ENCODE measurements around the gene SLC22A4. TPM values are rescaled to one million over a fixed set of nuclear protein-coding genes. Genes with fewer than 3 reads are reported as not detected.

Gene SLC22A4
- total RNA-seq, 1 donor from 2014 or later: 3.7 TPM

DNA sequence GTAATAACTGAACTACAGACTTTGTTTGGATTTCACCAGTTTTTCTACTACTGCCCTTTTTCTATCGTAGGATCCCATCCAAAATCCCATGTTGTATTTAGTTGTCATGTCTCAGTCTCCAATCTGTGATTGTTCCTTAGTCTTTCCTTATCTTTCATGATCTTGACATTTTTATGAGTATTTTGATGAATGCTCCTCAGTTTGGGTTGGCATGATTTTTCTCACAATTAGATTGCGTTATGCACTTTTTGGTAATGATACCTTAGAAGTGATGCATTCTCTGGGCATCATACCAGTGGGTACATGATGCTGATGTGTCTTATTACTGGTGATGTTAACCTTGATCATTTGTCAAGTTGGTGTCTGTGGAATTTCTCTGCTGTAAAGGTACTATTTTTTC lies 5.7 kb downstream of the SLC22A4 start:
- DNase-seq (ENCODE audit: low read depth in 2 of 2): no peak

DNA sequence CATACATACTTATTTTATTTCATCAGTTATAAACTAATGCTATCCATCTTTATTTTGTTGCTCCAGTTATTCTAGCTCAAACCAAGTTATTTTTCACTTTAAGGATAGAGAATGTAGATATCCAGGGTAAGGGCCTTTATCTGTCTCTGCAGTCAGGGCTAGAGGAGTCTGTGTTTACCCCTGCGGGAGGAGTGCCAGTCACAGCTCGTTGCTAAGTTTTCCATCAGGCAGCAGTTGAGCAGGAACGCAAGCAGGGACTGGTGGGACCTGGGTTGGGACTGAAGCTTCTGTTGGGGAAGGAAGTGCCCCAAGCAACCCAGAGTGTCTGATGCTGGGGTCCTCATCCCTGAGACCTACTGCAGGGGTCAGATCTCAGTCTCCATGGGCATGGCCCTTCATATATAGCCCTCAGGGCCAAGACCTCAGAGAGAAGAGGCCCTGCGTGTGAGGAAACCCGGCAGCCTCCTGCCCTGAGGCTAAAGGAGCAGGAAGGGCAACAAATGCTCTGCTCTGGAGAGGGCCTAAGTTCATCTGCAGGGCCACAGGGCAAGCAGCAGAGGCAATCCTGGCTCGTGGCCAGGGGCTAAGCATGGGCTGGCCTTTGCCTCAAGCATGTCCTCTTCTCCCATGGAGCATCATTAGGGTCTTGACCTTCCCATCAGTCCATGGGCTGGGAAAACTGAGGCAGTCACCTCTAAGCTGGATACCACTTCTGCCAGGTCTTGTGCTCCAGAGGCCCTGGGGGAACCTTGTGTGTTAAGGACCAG lies 6.6 kb downstream of the SLC22A4 start:
- DNase-seq (ENCODE audit: low read depth in 2 of 2): no peak

DNA sequence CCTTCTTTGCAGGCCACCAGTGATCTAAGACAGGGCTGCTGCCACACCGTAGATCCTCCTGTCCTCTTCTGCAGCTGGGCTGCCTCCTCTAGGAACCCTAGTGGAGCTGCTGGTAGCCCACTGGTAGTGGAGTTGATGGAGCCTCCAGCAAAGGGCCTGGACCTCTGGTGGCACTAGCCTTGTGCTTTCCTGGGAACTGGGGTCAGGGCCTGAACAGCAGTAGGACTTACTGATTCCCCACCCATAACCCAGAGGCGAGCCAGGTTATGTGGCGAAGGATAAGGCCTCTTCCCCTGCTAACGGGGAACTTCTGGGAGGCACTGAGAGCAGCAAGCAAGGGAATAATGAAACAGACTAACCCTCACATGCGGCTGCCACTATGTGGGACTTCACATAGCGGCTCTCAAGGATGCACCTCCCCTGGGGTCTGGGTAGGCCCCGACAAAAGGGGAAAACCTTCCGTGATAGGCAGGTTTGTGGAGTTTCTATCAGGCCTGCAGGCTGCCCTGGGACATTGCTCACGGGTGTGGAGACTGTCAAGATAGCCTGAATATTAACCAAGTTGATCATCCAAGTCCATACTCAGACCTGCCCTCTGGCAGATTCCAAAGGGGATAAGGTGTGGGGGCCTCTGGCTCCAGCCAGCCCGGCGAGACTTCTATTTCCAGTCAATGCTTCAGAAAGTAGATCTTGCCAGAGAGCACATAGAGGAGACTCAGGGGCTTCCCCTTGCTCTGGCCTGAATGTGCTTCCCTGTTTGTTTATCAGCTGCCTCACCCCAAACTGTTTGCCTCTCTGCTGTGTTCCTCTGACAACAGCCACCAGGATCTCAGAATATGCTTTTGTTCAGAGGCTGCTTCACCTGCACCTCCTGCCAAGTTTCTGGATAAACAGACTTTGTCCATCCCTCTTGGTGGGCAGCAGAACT lies 7.4 kb downstream of the SLC22A4 start:
- DNase-seq (ENCODE audit: low read depth in 2 of 2): no peak

DNA sequence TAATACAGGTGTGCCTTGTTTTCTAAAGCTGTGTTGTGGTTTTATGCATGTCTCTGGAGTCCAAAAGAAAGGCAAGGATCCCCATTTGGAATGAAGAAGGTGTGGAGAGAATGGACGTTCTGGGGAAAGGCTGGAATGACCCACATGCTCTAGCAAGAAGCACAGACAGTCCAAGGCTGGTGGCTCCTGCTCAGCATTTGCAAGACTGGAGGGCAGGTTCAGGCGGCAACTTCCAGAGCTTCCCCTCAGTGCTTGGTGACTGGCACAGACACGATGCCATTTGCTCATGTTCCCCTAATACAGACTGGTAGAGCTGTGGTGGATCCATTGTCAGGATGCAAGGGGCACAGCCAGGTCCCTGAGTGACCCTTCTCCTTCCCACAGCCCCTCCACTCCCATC lies 8.2 kb downstream of the SLC22A4 start:
- DNase-seq (ENCODE audit: low read depth in 2 of 2): no peak

DNA sequence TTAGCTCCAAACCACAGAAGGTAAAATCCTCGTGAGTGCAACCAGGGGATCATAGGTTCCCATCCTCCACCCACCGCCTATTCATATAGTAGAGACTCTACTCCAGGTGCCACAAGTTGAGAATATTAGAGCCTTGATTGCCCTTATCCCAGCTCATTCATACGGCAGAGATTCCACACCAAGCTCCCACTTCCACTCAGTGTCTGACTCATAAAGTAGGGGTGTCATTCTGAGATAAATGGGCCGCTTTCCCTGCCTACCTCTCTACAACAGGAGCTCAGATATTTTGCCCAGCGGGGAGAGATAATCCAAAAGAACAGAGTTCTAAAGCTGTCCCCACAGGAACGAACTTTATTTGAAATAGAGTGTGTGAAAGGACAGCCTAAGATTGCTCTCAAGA lies 9.4 kb downstream of the SLC22A4 start:
- DNase-seq (ENCODE audit: low read depth in 2 of 2): no peak

DNA sequence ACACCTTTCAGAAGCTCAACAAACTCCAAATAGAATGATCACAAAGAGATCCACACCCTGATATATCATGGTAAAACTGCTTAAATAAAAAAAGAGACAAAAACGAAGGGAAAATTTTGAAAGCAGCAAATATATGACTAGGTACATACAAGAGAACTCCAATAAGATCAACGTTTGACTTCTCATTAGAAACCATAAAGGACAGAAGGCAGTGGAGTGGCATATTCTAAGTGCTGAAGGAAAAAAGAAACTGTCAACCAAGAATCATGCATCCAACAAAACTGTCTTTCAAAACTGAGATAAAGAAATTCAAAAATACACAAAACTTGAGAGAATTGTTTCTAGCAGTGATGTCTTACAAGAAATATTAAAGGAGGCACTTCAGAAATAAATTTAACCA lies 11.2 kb downstream of the SLC22A4 start:
- DNase-seq (ENCODE audit: low read depth in 2 of 2): no peak

DNA sequence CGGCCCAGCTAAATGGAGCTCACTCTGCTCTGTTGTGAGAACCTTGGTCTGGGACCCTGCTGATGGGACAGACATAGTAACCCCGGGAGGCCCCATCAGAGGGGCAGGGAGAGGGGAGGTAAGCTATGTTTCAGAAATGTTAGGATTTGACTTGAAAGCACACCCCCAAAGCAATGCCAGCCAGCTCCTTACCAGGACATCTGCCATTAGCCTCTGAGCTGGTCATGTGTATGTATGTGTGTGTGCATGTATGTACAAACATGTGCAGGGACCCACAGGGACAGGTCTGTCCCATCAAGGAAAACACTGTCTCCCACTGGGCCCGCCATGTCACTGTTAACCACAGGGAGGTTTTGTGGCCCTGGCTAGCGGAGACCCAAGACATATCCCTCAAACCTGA lies 14.5 kb downstream of the SLC22A4 start:
- no peak for DNase-seq (ENCODE audit: low read depth in 2 of 2)

DNA sequence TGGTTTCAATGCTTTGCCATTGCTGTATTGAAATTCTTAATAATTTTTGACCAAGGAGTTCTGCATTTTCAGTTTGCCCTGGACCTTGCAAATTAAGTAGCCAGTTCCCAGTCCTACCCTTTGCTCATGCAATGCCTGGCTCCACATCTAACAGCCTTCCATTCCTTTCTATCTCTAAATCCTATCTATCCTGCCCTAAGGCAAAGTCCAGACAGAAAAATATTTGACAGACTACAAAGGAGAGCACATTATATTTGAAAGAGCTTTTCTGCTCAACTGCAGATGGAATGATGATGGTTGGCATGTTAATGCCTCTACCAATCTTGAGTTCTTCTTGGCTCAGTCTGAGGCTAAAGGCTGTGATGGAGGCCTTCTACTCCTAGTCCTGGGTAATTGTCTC lies 15.5 kb downstream of the SLC22A4 start:
- DNase-seq (ENCODE audit: low read depth in 2 of 2): no peak

DNA sequence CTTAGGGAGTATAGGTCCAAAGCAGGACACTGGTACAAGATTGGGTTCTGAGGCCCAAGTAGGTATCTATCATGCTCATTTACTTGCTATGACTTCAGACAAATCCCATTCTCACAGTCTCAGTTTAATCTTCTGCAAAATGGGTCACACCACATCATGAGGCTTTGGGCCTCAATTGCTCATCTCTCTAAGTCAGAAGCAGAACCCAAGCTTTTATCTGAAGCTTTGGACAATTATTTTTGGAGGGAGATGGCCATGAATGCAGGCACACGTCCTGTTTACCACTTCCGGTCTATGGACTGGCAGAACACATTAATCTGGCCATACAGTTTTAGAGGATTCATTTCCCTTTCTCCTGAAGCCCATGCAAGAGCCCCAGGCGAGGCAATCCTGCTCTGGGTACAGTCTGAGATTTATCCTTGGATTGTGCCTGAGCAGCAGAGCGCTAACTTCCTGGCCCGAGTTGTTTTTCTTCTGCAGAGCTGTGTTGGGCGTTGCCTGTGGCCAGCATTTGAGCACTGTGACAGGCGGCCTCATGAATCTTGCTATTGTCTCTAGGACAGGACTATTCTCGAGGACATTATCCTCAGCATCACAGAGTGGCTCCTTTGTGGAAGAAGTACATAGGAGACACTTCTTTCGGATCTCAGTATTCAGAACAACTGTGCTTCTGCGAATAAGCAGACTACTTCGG lies 16.1 kb downstream of the SLC22A4 start:
- peak in 1 of 2 donors; percentile 17 for DNase-seq (ENCODE audit: low read depth in 2 of 2)

DNA sequence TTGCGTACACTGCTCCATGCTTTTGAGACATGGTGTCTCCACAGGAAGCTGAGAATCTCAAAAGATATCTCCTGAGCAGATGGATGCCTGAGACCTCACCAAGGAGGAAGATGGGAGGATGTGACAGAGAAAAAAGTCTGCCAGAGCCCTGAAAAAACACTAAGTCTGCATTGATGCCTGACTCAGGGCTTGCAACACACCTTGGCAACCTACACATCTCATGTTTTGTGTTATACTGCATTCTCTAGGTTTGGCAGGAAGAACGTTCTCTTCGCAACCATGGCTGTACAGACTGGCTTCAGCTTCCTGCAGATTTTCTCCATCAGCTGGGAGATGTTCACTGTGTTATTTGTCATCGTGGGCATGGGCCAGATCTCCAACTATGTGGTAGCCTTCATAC lies 19.2 kb downstream of the SLC22A4 start:
- no peak for DNase-seq (ENCODE audit: low read depth in 2 of 2)

DNA sequence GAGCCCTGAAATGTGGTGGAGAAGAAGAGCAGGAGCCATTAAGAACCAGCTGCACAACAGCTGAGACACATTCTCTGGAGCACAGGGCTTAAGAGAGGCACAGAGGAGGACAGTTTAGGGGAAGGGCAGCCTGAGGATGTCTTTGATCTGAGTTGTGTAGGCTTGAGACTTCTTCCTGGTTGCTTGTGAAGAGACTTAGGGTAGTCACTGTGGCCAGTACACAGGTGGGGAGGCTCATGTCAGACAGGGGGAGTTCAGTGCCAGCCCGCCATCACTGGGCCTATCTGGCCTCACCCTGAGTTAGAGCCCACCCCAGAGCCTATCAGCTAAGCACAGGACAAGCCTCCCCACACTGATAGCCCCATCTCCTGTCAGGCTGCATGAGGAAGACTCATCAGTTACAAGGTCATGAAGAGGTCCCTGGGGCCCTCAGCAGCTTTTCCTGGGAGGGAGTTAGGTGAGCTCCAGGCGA lies 19.8 kb downstream of the SLC22A4 start:
- DNase-seq (ENCODE audit: low read depth in 2 of 2): no peak

DNA sequence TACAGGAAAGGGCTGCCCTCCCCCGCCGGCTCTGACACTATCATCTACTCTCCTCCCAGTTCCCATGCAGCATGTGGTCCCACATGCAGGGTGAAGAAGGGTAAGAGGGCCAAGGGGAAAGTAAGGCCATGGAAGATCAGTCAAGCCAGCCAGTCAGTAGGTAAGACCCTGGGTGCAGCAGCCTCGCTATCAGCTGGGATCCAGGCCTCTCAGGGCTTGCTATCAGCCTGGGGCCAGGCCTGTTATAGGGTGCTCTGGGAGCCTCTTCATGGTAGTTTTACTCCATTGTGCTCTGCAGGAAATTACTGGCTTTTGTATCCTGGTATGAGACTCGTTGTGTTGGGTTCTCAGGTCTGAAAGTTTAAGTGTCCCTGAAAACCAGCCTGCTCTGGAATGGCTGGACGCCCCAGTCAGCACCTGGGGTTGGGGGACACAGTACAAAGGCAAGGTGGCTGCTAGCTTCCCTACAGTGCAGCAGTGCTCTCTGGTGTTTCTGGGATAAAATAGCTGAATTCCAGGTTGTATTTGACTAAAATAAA lies 21.4 kb downstream of the SLC22A4 start:
- DNase-seq (ENCODE audit: low read depth in 2 of 2): no peak

DNA sequence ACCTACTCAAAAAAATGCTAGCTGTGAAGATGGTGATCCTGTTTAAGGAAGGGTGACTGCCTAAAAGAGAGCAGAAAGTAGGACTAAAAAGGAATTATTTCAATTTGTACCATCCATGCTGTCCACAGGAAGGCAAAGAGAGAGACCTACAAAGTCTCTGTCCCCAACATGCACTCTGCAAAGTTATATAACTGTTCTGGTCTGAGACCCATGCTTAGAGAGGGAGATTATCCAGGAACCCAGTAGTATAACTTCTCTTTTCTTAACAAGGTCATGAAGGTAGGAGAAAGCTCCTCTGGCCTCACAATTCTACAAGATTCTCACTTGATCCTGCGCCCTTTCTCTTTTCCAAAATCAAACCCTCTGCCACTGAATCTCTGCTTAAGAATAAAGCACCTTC lies 25.8 kb downstream of the SLC22A4 start:
- DNase-seq (ENCODE audit: low read depth in 2 of 2): no peak

DNA sequence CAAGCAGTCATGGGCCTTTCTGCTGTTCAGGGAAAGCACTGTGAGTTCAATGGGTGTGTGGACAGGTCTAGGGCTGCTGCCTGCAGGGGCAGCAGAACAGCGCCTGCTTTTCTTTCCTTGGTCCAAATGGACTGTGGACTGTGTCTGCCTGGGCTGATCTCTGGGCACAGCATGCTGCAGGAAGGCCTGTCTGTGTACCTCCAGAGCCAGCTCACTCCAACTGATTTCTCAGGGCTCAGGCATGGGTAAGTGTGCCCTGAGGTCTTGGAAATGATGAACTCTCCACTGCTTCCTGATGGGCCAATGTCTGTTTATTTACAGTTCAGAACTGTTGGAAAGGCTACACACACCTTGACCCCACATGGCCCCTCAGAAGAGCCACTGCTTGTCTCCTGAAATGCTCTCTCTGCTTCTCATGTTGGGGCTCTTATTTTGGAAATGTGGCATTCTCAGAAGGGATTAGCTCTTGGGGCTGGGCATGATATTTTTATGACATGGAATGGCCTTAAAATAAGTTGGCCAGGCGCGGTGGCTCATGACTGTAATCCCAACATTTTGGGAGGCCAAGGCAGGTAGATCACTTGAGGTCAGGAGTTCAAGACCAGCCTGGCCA lies 27.0 kb downstream of the SLC22A4 start:
- no peak for DNase-seq (ENCODE audit: low read depth in 2 of 2)

DNA sequence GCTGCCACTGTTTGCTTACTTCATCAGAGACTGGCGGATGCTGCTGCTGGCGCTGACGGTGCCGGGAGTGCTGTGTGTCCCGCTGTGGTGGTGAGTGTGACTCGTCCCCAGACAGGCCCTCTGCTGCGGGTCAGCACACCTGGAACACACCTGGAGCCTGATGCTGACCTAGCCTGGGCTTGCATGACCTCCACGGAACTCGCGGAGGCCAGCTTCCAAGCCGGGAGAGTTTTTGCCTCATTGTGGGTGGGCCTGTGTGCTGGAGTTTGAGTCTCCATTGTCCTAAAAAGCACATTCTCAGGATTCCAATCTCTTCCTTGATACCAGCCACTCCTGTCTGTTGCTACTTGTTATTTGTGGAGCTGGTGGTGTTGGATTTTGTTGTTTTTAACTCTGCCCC lies 28.1 kb downstream of the SLC22A4 start:
- DNase-seq (ENCODE audit: low read depth in 2 of 2): no peak

DNA sequence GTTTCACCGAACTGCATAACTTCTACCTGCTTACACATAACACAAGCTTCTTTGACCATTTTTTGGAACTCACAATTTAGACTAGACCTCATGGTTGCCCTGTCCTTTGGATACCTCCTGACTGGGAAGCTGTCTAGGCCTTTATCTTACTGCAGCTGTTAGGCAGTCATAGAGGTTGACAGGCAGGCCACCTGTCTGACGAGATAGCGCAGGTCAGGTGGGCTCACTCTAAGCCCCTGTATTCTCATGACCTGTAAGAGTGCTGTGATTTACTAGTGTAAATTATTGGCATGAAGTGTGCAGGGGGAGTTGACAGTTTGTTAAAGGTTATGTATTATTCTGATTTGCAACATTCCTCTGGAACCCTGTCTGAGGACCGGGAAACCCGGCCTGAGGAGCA lies 29.0 kb downstream of the SLC22A4 start:
- no peak for DNase-seq (ENCODE audit: low read depth in 2 of 2)

DNA sequence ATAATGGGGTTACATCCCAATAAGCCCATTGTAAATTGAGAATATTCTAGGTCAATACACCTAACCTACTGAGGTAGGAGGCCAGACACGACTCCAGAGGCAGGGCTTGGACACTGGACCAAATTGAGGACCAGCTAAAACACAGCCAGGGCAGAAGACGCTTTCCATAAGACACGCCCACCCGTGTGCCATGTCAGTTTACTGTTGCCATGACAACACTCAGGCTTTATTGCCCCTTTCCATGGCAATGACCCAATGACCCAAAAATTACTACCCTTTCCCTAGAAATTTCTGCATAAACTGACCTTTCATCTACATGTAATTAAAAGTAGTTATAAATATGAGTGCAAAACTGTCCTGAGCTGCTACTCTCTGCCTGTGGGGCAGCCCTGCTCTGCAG lies 31.5 kb downstream of the SLC22A4 start:
- DNase-seq (ENCODE audit: low read depth in 2 of 2): no peak

DNA sequence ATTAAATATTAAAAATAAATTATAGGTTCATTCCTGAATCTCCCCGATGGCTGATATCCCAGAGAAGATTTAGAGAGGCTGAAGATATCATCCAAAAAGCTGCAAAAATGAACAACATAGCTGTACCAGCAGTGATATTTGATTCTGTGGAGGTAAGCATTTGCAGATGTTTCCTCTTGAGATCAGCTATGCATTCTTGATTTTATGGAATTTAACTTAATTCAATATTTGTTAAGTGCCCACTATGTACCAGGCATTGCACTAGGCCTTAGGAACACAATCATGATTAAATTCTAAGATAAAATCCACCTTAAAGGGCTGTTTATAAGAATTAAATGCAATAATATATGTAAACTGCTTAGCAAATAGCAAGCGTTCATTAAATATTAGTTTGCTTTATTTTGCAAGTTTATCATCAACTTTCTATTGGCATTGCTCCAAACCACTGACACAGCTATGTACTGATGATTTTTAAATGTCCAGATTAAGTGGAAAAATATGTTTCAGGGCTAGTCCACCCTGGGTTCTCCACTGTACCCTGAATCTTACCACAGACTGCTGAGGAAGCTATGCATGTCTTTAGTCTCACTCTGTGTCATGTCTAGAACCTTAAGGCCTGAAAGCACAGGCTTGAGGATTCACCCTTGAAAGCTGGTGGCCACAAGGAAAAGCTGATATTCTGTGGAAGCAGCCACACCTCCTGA lies 33.2 kb downstream of the SLC22A4 start:
- no peak for DNase-seq (ENCODE audit: low read depth in 2 of 2)

DNA sequence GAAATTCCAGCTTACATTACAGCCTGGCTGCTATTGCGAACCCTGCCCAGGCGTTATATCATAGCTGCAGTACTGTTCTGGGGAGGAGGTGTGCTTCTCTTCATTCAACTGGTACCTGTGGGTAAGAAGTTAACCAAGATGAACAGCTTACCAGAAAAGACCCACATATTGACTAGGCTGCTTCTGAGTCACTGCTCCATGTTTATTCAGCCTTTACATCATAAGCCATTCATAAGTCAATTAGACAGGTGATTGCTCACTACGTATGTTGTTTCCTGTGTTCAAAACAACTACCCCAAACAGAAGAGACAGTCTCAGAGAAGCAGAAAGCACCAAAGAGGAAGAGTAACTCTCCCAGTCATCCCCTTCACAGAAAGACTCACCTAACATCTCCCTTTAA lies 40.6 kb downstream of the SLC22A4 start:
- peak in 1 of 2 donors; percentile 50 for DNase-seq (ENCODE audit: low read depth in 2 of 2)

DNA sequence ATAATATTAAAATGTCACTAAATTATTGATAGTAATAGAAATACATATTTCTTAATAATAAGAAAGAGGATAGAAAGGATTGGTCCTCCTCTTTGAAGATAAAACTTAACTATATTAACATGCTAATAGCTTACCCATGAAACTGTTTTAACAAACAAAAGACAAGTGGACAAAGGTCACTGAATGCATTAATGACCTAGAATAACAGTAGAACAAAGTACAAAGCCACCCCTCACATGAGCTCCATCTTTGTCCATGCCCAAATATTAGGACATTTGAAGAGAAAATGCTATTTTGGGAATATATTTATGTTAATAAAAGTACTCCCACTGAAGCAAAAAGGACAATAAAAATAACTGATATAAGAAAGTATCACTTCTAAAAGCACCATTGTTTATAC lies 41.2 kb downstream of the SLC22A4 start:
- DNase-seq (ENCODE audit: low read depth in 2 of 2): no peak

DNA sequence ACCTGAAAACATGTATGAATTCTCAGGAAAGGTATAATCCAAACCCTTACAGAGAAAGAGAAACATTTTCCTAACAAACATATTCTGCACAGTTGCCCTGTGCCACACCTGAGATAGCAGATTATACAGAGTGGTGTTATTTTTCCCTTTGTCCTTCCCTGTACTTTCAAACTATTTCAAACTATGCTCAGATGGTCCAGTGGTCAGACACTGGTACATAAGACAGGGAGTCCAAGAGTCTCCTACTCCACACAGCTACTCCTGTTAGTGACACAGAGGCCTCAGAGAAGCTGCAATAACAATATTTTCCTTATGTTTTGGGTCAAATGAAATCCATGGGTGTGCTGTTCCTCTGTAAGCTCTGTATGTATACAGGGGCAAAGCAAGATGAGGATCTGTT lies 45.3 kb downstream of the SLC22A4 start:
- no peak for DNase-seq (ENCODE audit: low read depth in 2 of 2)
